HEK293T (cell line): ENCODE results near the gene SLC37A3.

ENCODE experiments used
- ARNT ChIP-seq: fragments of 450-650 bp; IDR thresholded peaks from 2 replicates; pipeline ENCODE4 v1.6.1; 2017; ENCODE audit warnings: mild to moderate bottlenecking
- ELF4 ChIP-seq: fragments of 450-650 bp; IDR thresholded peaks from 2 replicates; pipeline ENCODE4 v1.6.1; 2017; ENCODE audit warnings: antibody characterized with exemption
- FOXA1 ChIP-seq: fragments of 450-650 bp; IDR thresholded peaks from 2 replicates; pipeline ENCODE4 v1.6.1; 2016; ENCODE audit warnings: mild to moderate bottlenecking
- PKNOX1 ChIP-seq: fragments of 450-650 bp; IDR thresholded peaks from 2 replicates; pipeline ENCODE4 v1.6.1; 2016
- SP1 ChIP-seq: fragments of 450-650 bp; IDR thresholded peaks from 2 replicates; pipeline ENCODE4 v1.6.1; 2017

- no peak for TF ChIP-seq SP1
- TF ChIP-seq PKNOX1 = no peak
- no peak for TF ChIP-seq ARNT
- no peak for TF ChIP-seq FOXA1
- no peak for TF ChIP-seq ELF4
These were observed 35.1 kb upstream of the SLC37A3 start for GRCh38 chr7:140433396-140433795.
